NCI-H1417 treated with DMSO at 0.1 percent for 48 hours (cell line): ENCODE data around the gene CEACAM16.

Source experiments
- DNase-seq: peaks from one replicate; lab custom pipeline; 2025; lab: John Stamatoyannopoulos, UW

The CEACAM16 gene

DNA sequence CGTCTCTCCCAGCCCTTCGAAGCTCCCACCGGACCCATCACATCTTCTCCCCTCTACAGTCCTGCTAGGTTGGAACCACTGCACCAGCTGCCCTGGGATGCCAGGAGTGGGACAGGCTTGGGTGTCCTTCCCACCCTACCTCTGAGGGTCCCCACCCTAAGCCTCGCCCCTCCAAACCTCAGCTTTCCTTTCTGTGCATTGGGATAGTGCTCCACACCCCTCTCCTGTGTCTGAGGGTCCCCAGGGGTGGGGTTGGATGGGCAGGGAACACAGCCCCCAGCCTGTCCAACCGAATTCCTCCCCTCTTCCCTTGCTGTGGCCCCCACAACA lies 47.6 kb downstream of the CEACAM16 start:
- no peak for DNase-seq

DNA sequence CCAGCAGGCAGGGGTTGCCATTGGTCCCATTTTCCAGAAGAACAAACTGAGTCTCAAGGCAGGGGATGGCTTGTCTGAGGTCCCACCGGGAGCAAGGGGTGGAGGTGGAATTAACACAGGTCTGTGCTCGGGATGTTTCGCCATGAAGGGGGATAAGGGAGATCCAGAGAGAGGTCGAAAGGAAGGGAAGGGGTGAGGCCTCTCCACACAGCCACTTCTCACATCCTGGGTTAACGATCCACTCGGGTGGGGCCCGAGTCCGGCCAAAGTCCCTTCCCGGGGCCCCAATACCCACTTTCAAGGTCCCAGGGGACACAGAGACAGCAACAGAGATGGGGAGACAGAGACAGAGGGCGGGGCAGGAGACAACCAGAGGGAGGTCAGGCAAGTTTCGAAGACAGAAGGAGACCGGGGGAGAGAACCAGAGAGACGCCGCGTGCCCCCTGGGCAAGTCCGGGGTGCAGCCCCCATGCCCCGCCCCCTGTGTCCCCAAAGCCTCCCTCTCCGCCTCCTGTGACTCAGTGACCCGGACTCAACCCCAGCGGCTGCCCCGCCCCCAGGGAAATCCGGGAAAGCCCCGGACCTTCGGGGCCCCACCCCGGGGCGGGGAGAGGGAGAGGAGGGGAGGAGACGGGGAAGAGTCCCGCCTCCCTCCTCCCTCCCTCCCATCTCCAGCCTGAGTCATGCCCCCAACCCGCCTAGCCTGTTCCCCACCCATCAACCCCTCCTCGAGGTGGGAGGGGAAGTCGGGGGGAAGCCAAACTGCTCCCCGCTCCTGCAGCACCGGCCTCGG lies 48.2 kb downstream of the CEACAM16 start:
- no peak for DNase-seq

GRCh38 chr19:44747739-44748425 lies 48.9 kb downstream of the CEACAM16 start:
- DNase-seq, result no peak

DNA sequence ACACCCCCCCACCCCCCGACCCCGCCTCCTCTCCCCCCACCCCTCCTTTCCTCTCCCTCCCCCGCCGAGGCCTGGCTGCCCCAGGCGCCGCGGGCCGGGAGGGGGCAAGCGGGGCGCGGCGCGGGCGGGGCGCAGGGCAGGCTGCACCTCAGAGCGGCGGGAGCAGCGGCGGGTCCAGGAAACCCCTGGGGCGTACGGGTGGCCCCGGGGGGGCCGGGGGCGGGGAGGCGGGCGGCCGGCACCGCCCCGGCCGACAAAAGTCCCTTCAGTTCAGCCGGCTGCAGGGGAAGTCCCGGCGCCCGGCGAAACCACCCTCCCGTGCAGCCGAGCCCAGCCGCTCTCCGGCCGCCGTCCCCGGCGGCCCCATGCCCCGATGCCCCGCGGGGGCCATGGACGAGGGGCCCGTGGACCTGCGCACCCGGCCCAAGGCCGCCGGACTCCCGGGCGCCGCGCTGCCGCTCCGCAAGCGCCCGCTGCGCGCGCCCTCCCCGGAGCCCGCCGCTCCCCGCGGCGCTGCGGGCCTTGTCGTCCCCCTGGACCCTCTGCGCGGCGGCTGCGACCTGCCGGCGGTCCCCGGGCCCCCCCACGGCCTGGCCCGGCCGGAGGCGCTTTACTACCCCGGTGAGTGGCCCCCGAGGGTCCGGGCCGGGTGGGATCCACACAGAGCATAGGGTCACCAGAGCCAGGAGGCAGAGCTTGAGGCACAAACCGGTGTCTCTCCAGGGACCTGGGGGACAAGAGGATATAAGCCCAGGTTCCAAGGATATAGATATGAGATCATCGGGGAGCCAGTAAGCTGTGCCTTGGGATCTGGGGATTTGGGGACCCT lies 49.7 kb downstream of the CEACAM16 start, which contains the start of gene BCL3:
Gene BCL3 (plus strand): TSS at position 283 of the 829 bp plus-strand sequence. CDS start 83 bp downstream, at position 366.
- no peak for DNase-seq

DNA sequence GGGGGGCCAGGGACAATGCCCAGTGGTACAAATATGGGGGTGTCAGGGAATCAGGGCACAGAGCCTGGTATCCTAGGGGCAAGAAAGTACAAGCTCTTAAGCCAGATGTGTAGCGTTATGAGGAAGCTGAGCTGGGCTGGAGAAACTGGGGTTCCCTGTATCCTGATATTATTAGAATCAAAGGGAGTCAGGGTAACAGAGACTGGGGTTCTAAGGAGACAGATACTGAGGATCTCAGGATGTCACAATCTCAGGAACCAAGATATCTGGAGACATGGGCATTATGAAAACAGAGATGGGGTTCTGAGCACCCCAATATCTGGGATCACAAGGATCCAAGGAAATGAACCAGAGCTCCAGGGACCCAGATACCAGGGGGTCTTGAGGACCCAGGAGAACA lies 50.3 kb downstream of the CEACAM16 start:
- DNase-seq, result no peak

- no peak for DNase-seq
Measured at GRCh38 chr19:44749994-44750393, 51.0 kb downstream of the CEACAM16 start.

GRCh38 chr19:44752123-44752815 lies 53.3 kb downstream of the CEACAM16 start:
- no peak for DNase-seq

DNA sequence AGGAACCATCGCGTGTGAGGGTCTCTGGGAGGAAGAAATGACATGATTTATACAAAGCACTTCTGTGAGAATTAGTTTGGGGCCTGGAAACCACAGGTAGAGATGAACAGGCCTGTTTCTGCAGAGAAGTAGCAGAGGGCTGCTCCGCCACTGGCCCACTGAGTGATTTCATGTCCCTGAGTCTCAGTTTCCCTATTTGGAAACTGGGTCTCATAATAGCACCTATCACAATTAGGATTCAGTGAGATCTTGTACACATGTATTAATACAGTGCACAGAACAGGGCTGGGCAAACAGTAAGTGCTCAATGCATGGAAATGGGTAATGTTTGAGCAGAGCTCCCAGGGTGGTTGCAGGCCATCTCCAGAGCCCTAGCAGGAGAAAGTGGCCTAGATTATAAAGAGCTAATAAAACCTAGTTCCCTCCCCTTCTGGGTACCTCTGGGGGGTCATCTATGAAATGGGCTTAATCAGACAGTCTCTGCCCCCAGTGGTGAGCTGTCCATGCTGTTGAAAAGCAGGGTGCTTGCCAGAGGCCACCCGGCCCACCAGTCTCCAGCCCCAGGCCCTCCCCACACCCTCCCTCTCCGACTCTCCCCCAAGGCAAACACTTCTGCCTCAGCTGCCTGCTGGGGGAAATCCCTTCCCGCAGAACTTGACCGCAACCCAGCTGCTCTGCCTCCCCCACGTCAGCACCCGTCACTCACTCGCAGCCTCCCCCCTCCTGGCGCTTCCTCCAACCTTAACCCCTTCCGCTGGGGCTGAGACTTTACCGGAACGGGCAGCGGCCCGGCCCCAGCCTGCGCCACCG lies 54.1 kb downstream of the CEACAM16 start:
- DNase-seq, result no peak

GRCh38 chr19:44753626-44753931 lies 54.6 kb downstream of the CEACAM16 start:
- no peak for DNase-seq

DNA sequence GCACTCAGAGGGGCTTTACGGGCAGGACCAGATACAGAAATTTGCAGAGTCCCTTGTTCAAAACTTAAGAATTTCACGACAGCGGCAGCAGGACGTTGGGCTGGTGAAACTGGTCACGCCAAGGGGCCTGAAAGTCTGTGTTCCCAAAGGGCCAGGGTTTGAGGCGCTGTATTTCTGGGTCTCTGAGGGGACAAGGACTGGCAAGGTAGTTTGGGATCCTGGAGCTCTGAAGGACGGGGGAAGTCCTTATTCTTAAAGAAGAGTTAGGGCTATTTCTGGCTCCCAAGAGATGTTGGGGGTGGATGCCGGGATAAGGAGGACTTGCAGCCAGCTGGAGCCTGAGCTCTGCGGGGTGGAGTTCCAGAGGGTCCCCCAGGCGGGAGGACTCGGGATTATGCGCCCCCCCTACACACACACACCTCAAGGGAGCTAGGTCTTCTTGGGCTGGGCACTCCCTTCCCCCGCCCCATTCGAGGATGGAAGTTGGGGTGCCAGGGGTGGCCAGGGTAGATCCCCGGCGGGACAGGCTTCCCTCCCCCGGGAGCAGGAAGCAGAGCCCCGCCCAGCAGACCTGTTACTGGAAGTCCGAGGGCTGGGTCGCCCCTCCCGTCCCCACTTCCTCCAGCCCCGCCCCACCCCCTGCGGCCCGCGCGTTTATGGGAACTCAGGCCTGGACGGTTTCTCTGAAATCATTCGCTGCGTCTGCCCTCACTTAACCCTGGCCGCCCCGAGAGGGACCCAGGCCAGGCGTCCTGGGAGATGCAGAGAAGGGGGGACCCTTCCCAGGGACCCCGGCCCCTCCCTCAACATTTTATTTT lies 55.2 kb downstream of the CEACAM16 start:
- DNase-seq, result no peak

- DNase-seq, result no peak
Measured at GRCh38 chr19:44754750-44755080, 55.8 kb downstream of the CEACAM16 start.

GRCh38 chr19:44755219-44755618 lies 56.3 kb downstream of the CEACAM16 start:
- no peak for DNase-seq

DNA sequence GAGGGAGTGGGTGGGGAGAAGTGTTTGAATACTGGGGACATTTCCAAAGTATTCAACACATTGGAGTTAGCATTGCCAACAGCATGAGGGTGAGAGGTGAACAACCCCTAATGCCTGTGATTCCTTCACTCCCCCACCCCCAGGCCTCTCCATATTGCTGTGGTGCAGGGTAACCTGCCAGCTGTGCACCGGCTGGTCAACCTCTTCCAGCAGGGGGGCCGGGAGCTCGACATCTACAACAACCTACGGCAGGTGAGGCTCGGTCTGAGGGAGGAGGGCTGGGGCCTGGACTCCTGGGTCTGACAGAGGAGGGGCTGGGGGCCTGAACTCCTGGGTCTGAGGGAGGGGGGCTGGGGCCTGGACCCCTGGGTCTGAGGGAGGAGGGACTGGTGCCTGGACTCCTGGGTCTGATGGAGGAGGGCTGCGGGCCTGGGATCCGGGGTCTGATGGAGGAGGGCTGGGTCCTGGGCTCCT lies 57.2 kb downstream of the CEACAM16 start:
- DNase-seq, result no peak

DNA sequence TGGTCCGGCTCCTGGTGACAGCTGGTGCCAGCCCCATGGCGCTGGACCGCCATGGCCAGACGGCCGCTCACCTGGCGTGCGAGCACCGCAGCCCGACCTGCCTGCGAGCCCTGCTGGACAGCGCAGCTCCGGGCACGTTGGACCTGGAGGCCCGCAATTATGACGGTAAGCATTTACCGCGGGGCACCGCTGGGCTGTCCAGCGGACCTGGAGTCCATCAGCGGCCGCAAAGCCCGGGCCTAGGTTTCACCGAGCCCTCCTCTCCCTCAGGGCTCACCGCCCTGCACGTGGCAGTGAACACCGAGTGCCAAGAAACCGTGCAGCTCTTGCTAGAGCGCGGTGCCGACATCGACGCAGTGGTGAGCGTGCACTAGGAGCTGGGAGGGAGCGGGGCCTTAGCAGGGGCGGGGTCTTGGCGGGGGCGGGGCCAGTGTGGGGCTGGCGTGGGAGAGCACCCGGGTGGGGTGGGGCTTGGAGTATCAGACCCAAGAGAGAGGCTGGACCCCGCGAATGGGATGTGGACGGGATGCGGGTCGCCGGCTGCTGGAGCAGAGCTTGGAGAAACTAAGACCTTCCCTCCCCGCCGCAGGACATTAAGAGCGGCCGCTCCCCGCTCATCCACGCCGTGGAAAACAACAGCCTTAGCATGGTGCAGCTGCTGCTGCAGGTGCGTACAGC lies 58.2 kb downstream of the CEACAM16 start:
- DNase-seq, result no peak

DNA sequence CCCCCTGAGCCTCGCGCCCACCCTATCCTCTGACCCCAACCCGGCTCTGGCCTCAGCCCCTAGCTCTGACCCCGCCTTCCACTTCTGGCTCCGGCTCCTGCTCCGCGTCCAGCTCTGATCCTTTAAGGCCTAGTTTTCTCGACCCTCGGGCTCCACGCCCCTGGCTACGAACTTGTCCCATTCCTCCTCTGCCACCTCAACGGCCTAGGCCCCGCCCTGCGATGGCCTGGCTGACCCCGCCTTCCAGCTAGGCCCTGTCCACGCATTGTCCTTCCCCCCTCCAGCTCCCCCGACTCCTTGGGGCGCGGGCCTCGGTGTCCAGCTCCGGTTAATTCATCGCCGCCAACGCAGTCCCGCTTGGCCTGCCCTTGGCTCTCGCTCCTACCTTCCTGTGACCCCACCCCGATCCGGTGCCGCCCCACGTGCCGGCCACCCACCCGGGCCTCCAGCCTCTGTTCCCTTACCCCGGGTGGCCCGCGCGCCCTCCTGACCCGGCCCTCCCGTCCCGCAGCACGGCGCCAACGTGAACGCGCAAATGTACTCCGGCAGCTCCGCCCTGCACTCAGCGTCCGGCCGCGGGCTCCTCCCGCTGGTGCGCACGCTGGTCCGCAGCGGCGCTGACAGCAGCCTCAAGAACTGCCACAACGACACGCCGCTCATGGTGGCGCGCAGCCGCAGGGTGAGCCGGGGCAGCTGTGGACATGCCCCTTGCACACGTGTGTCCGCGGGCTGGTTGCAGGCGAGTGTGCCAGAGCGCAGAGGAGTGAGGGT lies 59.0 kb downstream of the CEACAM16 start:
- DNase-seq, result no peak

GRCh38 chr19:44758596-44758995 lies 59.6 kb downstream of the CEACAM16 start:
- no peak for DNase-seq

- DNase-seq, result no peak
Measured at GRCh38 chr19:44759083-44759804, 60.3 kb downstream of the CEACAM16 start.
